ENCODE measurements around the gene TMEM63B. TPM values are rescaled to one million over a fixed set of nuclear protein-coding genes. Genes with fewer than 3 reads are reported as not detected.

The TMEM63B gene
- total and polyA plus RNA-seq, 2 of the 8 experiments (the other 6 are each of a cell fraction or from before 2014, with no cell fraction given): 61.1 to 96.8 TPM

DNA sequence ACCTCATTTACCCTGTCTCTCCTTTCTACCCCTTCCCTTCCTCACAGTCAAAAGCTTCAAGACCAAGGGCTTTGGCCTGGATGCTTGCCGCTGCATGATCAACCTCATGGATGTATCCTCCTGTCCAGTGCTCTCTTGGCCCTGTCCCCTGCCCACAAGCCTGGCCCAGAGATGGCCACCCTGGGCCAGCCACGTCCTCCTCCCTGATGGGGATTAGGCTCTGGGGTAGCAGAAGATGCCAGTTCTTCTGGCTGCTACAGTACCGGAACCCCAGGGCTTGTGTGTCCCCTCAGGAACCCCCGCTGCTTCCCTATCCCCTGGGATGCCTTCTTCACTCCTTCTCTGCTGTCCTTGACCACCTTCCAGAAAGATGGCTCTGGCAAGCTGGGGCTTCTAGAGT, 53.5 kb downstream of the TMEM63B start:
- Histone ChIP-seq H2BK120ac (replicated peaks; ENCODE audit: low read depth, low read length) (no peak overlapping the region), H2AFZ (ENCODE audit: low read length) (no peak overlapping the region), H3K9ac (replicated peaks in 1 of 4; ENCODE audit: extremely low read depth in 1 of 4, low read depth in 3 of 4, low read length in 3 of 4) (no peak overlapping the region), H4K5ac (ENCODE audit: insufficient read length, low read depth, low read length) (no peak overlapping the region), H3K56ac (replicated peaks; ENCODE audit: insufficient read length, low read depth, low read length) (peak overlapping the region; percentile 100), H3K23me2 (ENCODE audit: low read depth, low read length) (peaks cover 10% of the 10 kb centered on the region; the same call in 1 of the 2 replicates), H3K23ac (ENCODE audit: insufficient read length) (no peak overlapping the region), H3K4me3 (ENCODE audit: extremely low read depth in 1 of 4, insufficient read depth in 2 of 4, low read depth in 3 of 4, low read length in 4 of 4) (no peak overlapping the region), H3K79me2 (ENCODE audit: control insufficient read depth in 1 of 2, insufficient read depth in 2 of 2, low read length in 2 of 2) (no peaks in the 10 kb centered on the region), H3K36me3 (ENCODE audit: control insufficient read depth in 2 of 4, insufficient read depth in 4 of 4, low read length in 3 of 4) (no peaks in the 10 kb centered on the region), H2AK5ac (ENCODE audit: low read depth, low read length) (no peak overlapping the region; the same call in 1 of the 2 replicates), H4K20me1 (replicated peaks in 1 of 2; ENCODE audit: control insufficient read depth in 1 of 2, insufficient read depth in 2 of 2, low read length in 2 of 2) (no peaks in the 10 kb centered on the region), H3K14ac (ENCODE audit: insufficient read length) (no peak overlapping the region), H3K9me3 (ENCODE audit: insufficient read depth in 2 of 2, low read depth in 1 of 2, low read length in 1 of 2) (no peaks in the 10 kb centered on the region), H2BK5ac (ENCODE audit: low read depth, low read length) (no peak overlapping the region), H3K4ac (replicated peaks; ENCODE audit: insufficient read length, low read depth, low read length) (no peak overlapping the region), H3K27me3 (replicated peaks in 1 of 4; ENCODE audit: control insufficient read depth in 3 of 4, extremely low read depth in 1 of 4, insufficient read depth in 3 of 4, low read length in 3 of 4) (no peaks in the 10 kb centered on the region), H3K79me1 (ENCODE audit: low read depth, low read length) (no peaks in the 10 kb centered on the region), H2BK12ac (ENCODE audit: low read depth, low read length) (0 out of 2 replicates have a peak overlapping the region, but pooled peaks have one; percentile 27), H3K4me2 (ENCODE audit: insufficient read depth in 1 of 2, low read depth in 2 of 2, low read length in 2 of 2) (no peak overlapping the region), H3K18ac (ENCODE audit: extremely low read depth, low read length) (no peak overlapping the region), H4K91ac (replicated peaks; ENCODE audit: insufficient read length, low read length) (no peak overlapping the region), H4K8ac (ENCODE audit: extremely low read depth, insufficient read depth, low read length) (no peak overlapping the region; the same call in 1 of the 2 replicates), H2BK20ac (ENCODE audit: low read length) (no peak overlapping the region), H2BK15ac (ENCODE audit: low read length) (no peak overlapping the region), H3K27ac (ENCODE audit: low read depth, low read length) (no peak overlapping the region), H3K4me1 (replicated peaks in 1 of 4; ENCODE audit: control insufficient read depth in 3 of 4, insufficient read depth in 4 of 4, low read length in 3 of 4) (peaks cover 2 to 15% (median 4%) of the 10 kb centered on the region in 4 experiments)
- 91% methylated on average over 4 of the region's 4 CpGs; no CpG with 5 or more reads in 1 of the 2 experiments for WGBS, 2 experiments (ENCODE audit: extremely low coverage in 1 of 2, insufficient coverage in 1 of 2, insufficient read length in 1 of 2, insufficient replicate concordance in 2 of 2, low coverage in 1 of 2, low lambda C conversion rate in 2 of 2, missing lambda C conversion rate in 1 of 2)
- ChIA-PET CTCF (ENCODE audit: partially characterized antibody) (interaction anchor here (0.6 to 10.8 kb wide), 4 partner anchors 14 to 1055 kb away, joined by 3 to 287 read pairs (median 4); partner anchors contain the start of gene SLC29A1), POLR2A (ENCODE audit: partially characterized antibody) (interaction anchor here (0.8 to 2.2 kb wide), 11 partner anchors 13 to 75 kb away, joined by 3 to 9 read pairs (median 4); partner anchors contain the start of gene SLC29A1)
- no peak for DNase-seq (ENCODE audit: low read depth in 1 of 2, low spot score in 2 of 2)
- TF ChIP-seq CHD2 (IDR thresholded peaks at IDR 0.05; ENCODE audit: low read length) (no peak), TCF12 (IDR thresholded peaks at IDR 0.05; ENCODE audit: low read depth, low read length) (no peak), SP4 (IDR thresholded peaks at IDR 0.05; ENCODE audit: low read length) (no peak), CEBPB (IDR thresholded peaks at IDR 0.05; ENCODE audit: low read depth, low read length) (no peak)
- FAIRE-seq: no peak

All from H1 (cell line).